Measurements from ENCODE around the gene SRR. TPM values are rescaled to one million over a fixed set of nuclear protein-coding genes. Genes with fewer than 3 reads are reported as not detected.

The SRR gene
- total RNA-seq, 4 donors from 2014 or later: 0.40 to 23.1 (median 12.1) TPM; not detected in 1

GRCh38 chr17:2362881-2363280, 59.1 kb downstream of the SRR start:
- WGBS, 2 donors (ENCODE audit: low coverage in 1 of 2): 96% methylated on average over 13 of the region's 14 CpGs; no CpG with 5 or more reads in 1 of the 2 donors
- peaks cover 0 to 3% (median 0%) of the 10 kb centered on the region in 4 donors for H3K4me1 ChIP-seq
- intact Hi-C loops (cut with DNase I; ENCODE audit: low total_unique reads): no loop called here
- DNase-seq: no peak
- H3K36me3 ChIP-seq: no peaks in the 10 kb centered on the region
- H3K9me3 ChIP-seq: no peaks in the 10 kb centered on the region
- no peak overlapping the region for H3K4me3 ChIP-seq
- in situ Hi-C loops (cut with MboI; ENCODE audit: low pct_ligation_motif_present in 1 of 4, low pct_unique_long_range_greater_than_20kb in 1 of 4, low sequenced_read_pairs in 3 of 4): no loop called here
- no peak overlapping the region for H3K27ac ChIP-seq
- no peak for TF ChIP-seq CTCF (IDR thresholded peaks at IDR 0.05)
- TF ChIP-seq POLR2AphosphoS5 (IDR thresholded peaks at IDR 0.05): no peak
- TF ChIP-seq POLR2A (IDR thresholded peaks at IDR 0.05): no peak
- no peak for TF ChIP-seq EP300 (IDR thresholded peaks at IDR 0.05; ENCODE audit: low read depth)
- H3K27me3 ChIP-seq: no peaks in the 10 kb centered on the region

GRCh38 chr17:2363318-2363717, 59.6 kb downstream of the SRR start:
- intact Hi-C loops (cut with DNase I; ENCODE audit: low total_unique reads) (no loop called here), in situ Hi-C loops (cut with MboI; ENCODE audit: low pct_ligation_motif_present in 1 of 4, low pct_unique_long_range_greater_than_20kb in 1 of 4, low sequenced_read_pairs in 3 of 4) (no loop called here)
- WGBS, 2 donors (ENCODE audit: low coverage in 1 of 2): 83 to 96% methylated on average over 2 to 21 of the region's 21 CpGs
- Histone ChIP-seq H3K4me1 (peaks cover 0 to 3% (median 0%) of the 10 kb centered on the region in 4 donors), H3K27me3 (no peaks in the 10 kb centered on the region), H3K27ac (no peak overlapping the region), H3K4me3 (no peak overlapping the region), H3K36me3 (no peaks in the 10 kb centered on the region), H3K9me3 (no peaks in the 10 kb centered on the region)
- DNase-seq: no peak
- TF ChIP-seq EP300 (IDR thresholded peaks at IDR 0.05; ENCODE audit: low read depth) (no peak), POLR2AphosphoS5 (IDR thresholded peaks at IDR 0.05) (no peak), POLR2A (IDR thresholded peaks at IDR 0.05) (no peak), CTCF (IDR thresholded peaks at IDR 0.05) (no peak)

- Histone ChIP-seq H3K4me1 (peaks cover 0 to 6% (median 1%) of the 10 kb centered on the region in 4 donors), H3K27ac (no peak overlapping the region), H3K27me3 (no peaks in the 10 kb centered on the region), H3K9me3 (no peaks in the 10 kb centered on the region), H3K36me3 (no peaks in the 10 kb centered on the region), H3K4me3 (no peak overlapping the region)
- WGBS, 2 donors (ENCODE audit: low coverage in 1 of 2): 87 to 92% methylated on average over 9 to 26 of the region's 26 CpGs
- DNase-seq: no peak
- in situ Hi-C loops (cut with MboI; ENCODE audit: low pct_ligation_motif_present in 1 of 4, low pct_unique_long_range_greater_than_20kb in 1 of 4, low sequenced_read_pairs in 3 of 4): no loop called here
- intact Hi-C loops (cut with DNase I; ENCODE audit: low total_unique reads): no loop called here
- TF ChIP-seq EP300 (IDR thresholded peaks at IDR 0.05; ENCODE audit: low read depth) (no peak), POLR2A (IDR thresholded peaks at IDR 0.05) (no peak), POLR2AphosphoS5 (IDR thresholded peaks at IDR 0.05) (no peak), CTCF (IDR thresholded peaks at IDR 0.05) (no peak)
Observed at GRCh38 chr17:2363851-2364762, 60.4 kb downstream of the SRR start.

GRCh38 chr17:2364763-2365116, 61.0 kb downstream of the SRR start:
- in situ Hi-C loops (cut with MboI; ENCODE audit: low pct_ligation_motif_present in 1 of 4, low pct_unique_long_range_greater_than_20kb in 1 of 4, low sequenced_read_pairs in 3 of 4) (loop anchor here in 1 of 4 donors (5.0 kb wide), 1 partner anchor 58 kb away; no protein-coding TSS in a partner anchor), intact Hi-C loops (cut with DNase I; ENCODE audit: low total_unique reads) (no loop called here)
- Histone ChIP-seq H3K9me3 (no peaks in the 10 kb centered on the region), H3K36me3 (no peaks in the 10 kb centered on the region), H3K4me3 (no peak overlapping the region), H3K27ac (no peak overlapping the region), H3K27me3 (no peaks in the 10 kb centered on the region), H3K4me1 (peaks cover 0 to 3% (median 1%) of the 10 kb centered on the region in 4 donors)
- DNase-seq: no peak
- 88% methylated on average over 12 of the region's 12 CpGs; no CpG with 5 or more reads in 1 of the 2 donors for WGBS, 2 donors (ENCODE audit: low coverage in 1 of 2)
- TF ChIP-seq EP300 (IDR thresholded peaks at IDR 0.05; ENCODE audit: low read depth) (no peak), POLR2AphosphoS5 (IDR thresholded peaks at IDR 0.05) (no peak), CTCF (IDR thresholded peaks at IDR 0.05) (no peak), POLR2A (IDR thresholded peaks at IDR 0.05) (no peak)
